ENCODE data around the gene PRKCA.

Gene PRKCA

GRCh38 chr17:66518677-66519076, 216.3 kb downstream of the PRKCA start:
- no peaks in the 10 kb centered on the region for H3K9me2 ChIP-seq (replicated peaks; ENCODE audit: low read depth, low read length)
- no peaks in the 10 kb centered on the region for H3K36me3 ChIP-seq (ENCODE audit: insufficient read depth, low read length)
- no peaks in the 10 kb centered on the region for H3K27me3 ChIP-seq (ENCODE audit: insufficient read depth, low read length, poor library complexity, severe bottlenecking)
- no peaks in the 10 kb centered on the region for H3F3A ChIP-seq (ENCODE audit: low read depth)
- H3K4me3 ChIP-seq (ENCODE audit: low read length, poor library complexity, severe bottlenecking): no peak overlapping the region
- H3K9me3 ChIP-seq (ENCODE audit: insufficient read depth, low read depth, low read length): no peaks in the 10 kb centered on the region
- no peak overlapping the region for H3K9ac ChIP-seq (ENCODE audit: low read depth, low read length, poor library complexity, severe bottlenecking)
- H3K4me1 ChIP-seq (ENCODE audit: insufficient read depth, low read length, poor library complexity, severe bottlenecking): no peaks in the 10 kb centered on the region
- H3K4me2 ChIP-seq (ENCODE audit: low read depth, low read length, poor library complexity, severe bottlenecking): no peak overlapping the region
- no peaks in the 10 kb centered on the region for H3K79me2 ChIP-seq (ENCODE audit: insufficient read depth, low read length)
- H4K20me1 ChIP-seq (ENCODE audit: insufficient read depth, low read length, poor library complexity, severe bottlenecking): no peaks in the 10 kb centered on the region
- no peak overlapping the region for H2AFZ ChIP-seq (ENCODE audit: low read length)
- TF ChIP-seq EZH2phosphoT487 (IDR thresholded peaks at IDR 0.05; ENCODE audit: borderline replicate concordance) (no peak), CTCF (conservative IDR thresholded peaks at IDR 0.05; ENCODE audit: low read length) (no peak)

- Histone ChIP-seq H3K4me1 (ENCODE audit: insufficient read depth, low read length, poor library complexity, severe bottlenecking) (no peaks in the 10 kb centered on the region), H3K36me3 (ENCODE audit: insufficient read depth, low read length) (no peaks in the 10 kb centered on the region), H3K4me3 (ENCODE audit: low read length, poor library complexity, severe bottlenecking) (no peak overlapping the region), H2AFZ (ENCODE audit: low read length) (no peak overlapping the region), H3K27me3 (ENCODE audit: insufficient read depth, low read length, poor library complexity, severe bottlenecking) (no peaks in the 10 kb centered on the region), H3K9me3 (ENCODE audit: insufficient read depth, low read depth, low read length) (no peaks in the 10 kb centered on the region), H3K9ac (ENCODE audit: low read depth, low read length, poor library complexity, severe bottlenecking) (no peak overlapping the region), H4K20me1 (ENCODE audit: insufficient read depth, low read length, poor library complexity, severe bottlenecking) (no peaks in the 10 kb centered on the region), H3K79me2 (ENCODE audit: insufficient read depth, low read length) (no peaks in the 10 kb centered on the region), H3F3A (ENCODE audit: low read depth) (no peaks in the 10 kb centered on the region), H3K4me2 (ENCODE audit: low read depth, low read length, poor library complexity, severe bottlenecking) (no peak overlapping the region), H3K9me2 (replicated peaks; ENCODE audit: low read depth, low read length) (no peaks in the 10 kb centered on the region)
- TF ChIP-seq CTCF (conservative IDR thresholded peaks at IDR 0.05; ENCODE audit: low read length) (no peak), EZH2phosphoT487 (IDR thresholded peaks at IDR 0.05; ENCODE audit: borderline replicate concordance) (no peak)
Measured at GRCh38 chr17:66519154-66519553, 216.7 kb downstream of the PRKCA start.

- H3K79me2 ChIP-seq (ENCODE audit: insufficient read depth, low read length): no peaks in the 10 kb centered on the region
Measured at GRCh38 chr17:66520999-66521398, 218.6 kb downstream of the PRKCA start.

More at GRCh38 chr17:66520999-66521398, 218.6 kb downstream of the PRKCA start:
- H3K9ac ChIP-seq (ENCODE audit: low read depth, low read length, poor library complexity, severe bottlenecking): no peak overlapping the region
- TF ChIP-seq CTCF (conservative IDR thresholded peaks at IDR 0.05; ENCODE audit: low read length) (no peak), EZH2phosphoT487 (IDR thresholded peaks at IDR 0.05; ENCODE audit: borderline replicate concordance) (no peak)
- H3K4me1 ChIP-seq (ENCODE audit: insufficient read depth, low read length, poor library complexity, severe bottlenecking): no peaks in the 10 kb centered on the region
- no peaks in the 10 kb centered on the region for H3K27me3 ChIP-seq (ENCODE audit: insufficient read depth, low read length, poor library complexity, severe bottlenecking)
- no peaks in the 10 kb centered on the region for H3F3A ChIP-seq (ENCODE audit: low read depth)
- H3K9me2 ChIP-seq (replicated peaks; ENCODE audit: low read depth, low read length): no peaks in the 10 kb centered on the region
- H3K4me2 ChIP-seq (ENCODE audit: low read depth, low read length, poor library complexity, severe bottlenecking): no peak overlapping the region
- no peaks in the 10 kb centered on the region for H4K20me1 ChIP-seq (ENCODE audit: insufficient read depth, low read length, poor library complexity, severe bottlenecking)
- no peak overlapping the region for H2AFZ ChIP-seq (ENCODE audit: low read length)
- no peaks in the 10 kb centered on the region for H3K9me3 ChIP-seq (ENCODE audit: insufficient read depth, low read depth, low read length)
- H3K4me3 ChIP-seq (ENCODE audit: low read length, poor library complexity, severe bottlenecking): no peak overlapping the region
- no peaks in the 10 kb centered on the region for H3K36me3 ChIP-seq (ENCODE audit: insufficient read depth, low read length)
